H9 (cell line): ENCODE results near the gene ARHGEF12. TPM values are rescaled to one million over a fixed set of nuclear protein-coding genes. Genes with fewer than 3 reads are reported as not detected.

Source experiments
- DNase-seq: peaks from one replicate; pipeline ENCODE4 v3.0.0-alpha.2; 2017
- H2AFZ ChIP-seq: one replicate; pipeline ENCODE4 v1.6.1; 2013; ENCODE audit warnings: mild to moderate bottlenecking, low read length, control low read depth, moderate library complexity
- H2AK5ac ChIP-seq: 2 replicates; pipeline ENCODE4 v1.6.1; 2013; ENCODE audit warnings: low read length, control low read depth, mixed read lengths; ENCODE audit not compliant: insufficient read length
- H2BK120ac ChIP-seq: one replicate; pipeline ENCODE4 v1.6.1; 2013; ENCODE audit warnings: low read depth, mild to moderate bottlenecking, low read length, control low read depth, inconsistent platforms; ENCODE audit not compliant: poor library complexity, severe bottlenecking
- H2BK12ac ChIP-seq: 2 replicates; pipeline ENCODE4 v1.6.1; 2013; ENCODE audit warnings: low read length, control low read depth, mixed read lengths, low read depth; ENCODE audit not compliant: insufficient read length
- H2BK15ac ChIP-seq: 2 replicates; pipeline ENCODE4 v1.6.1; 2013; ENCODE audit warnings: low read depth, low read length, control low read depth
- H2BK20ac ChIP-seq: one replicate; pipeline ENCODE4 v1.6.1; 2013; ENCODE audit warnings: low read depth, mild to moderate bottlenecking, low read length, control low read depth, inconsistent platforms; ENCODE audit not compliant: poor library complexity, severe bottlenecking
- H2BK5ac ChIP-seq: 2 replicates; pipeline ENCODE4 v1.6.1; 2013; ENCODE audit warnings: low read length, control low read depth, mixed read lengths; ENCODE audit not compliant: insufficient read length
- H3K14ac ChIP-seq: 2 replicates; pipeline ENCODE4 v1.6.1; 2013; ENCODE audit warnings: low read length, control low read depth; ENCODE audit not compliant: insufficient read depth
- H3K18ac ChIP-seq: 2 replicates; pipeline ENCODE4 v1.6.1; 2013; ENCODE audit warnings: low read depth, mild to moderate bottlenecking, mixed read lengths, low read length, control low read depth; ENCODE audit not compliant: insufficient read length
- H3K23ac ChIP-seq: 2 replicates; pipeline ENCODE4 v1.6.1; 2013; ENCODE audit warnings: low read length, control low read depth, mixed read lengths, low read depth; ENCODE audit not compliant: insufficient read length
- H3K23me2 ChIP-seq: 2 replicates; pipeline ENCODE4 v1.6.1; 2013; ENCODE audit warnings: low read depth, mild to moderate bottlenecking, mixed read lengths, low read length, control low read depth; ENCODE audit not compliant: insufficient read length, poor library complexity, severe bottlenecking
- H3K27ac ChIP-seq: 2 replicates; pipeline ENCODE4 v1.5.1; 2013; ENCODE audit warnings: low read length, control low read depth, mixed read lengths, low read depth; ENCODE audit not compliant: insufficient read length
- H3K27me3 ChIP-seq: 2 replicates; pipeline ENCODE4 v1.6.1; 2013; ENCODE audit warnings: low read length, control low read depth, inconsistent platforms; ENCODE audit not compliant: insufficient read depth
- H3K4ac ChIP-seq: 2 replicates; pipeline ENCODE4 v1.6.1; 2013; ENCODE audit warnings: low read depth, mild to moderate bottlenecking, control low read depth, inconsistent platforms, low read length, moderate library complexity
- H3K4me1 ChIP-seq: 2 replicates; pipeline ENCODE4 v1.6.1; 2013; ENCODE audit warnings: low read length, control low read depth, inconsistent platforms; ENCODE audit not compliant: insufficient read depth
- H3K4me2 ChIP-seq: 2 replicates; pipeline ENCODE4 v1.6.1; 2013; ENCODE audit warnings: low read length, control low read depth, mixed read lengths; ENCODE audit not compliant: insufficient read length, insufficient read depth
- H3K56ac ChIP-seq: 2 replicates; pipeline ENCODE4 v1.6.1; 2013; ENCODE audit warnings: low read depth, mild to moderate bottlenecking, mixed read lengths, low read length, control low read depth; ENCODE audit not compliant: insufficient read length
- H3K79me1 ChIP-seq: 2 replicates; pipeline ENCODE4 v1.6.1; 2013; ENCODE audit warnings: low read depth, mild to moderate bottlenecking, moderate library complexity, low read length, control low read depth, inconsistent platforms; ENCODE audit not compliant: insufficient read depth, poor library complexity, severe bottlenecking
- H3K79me2 ChIP-seq: 2 replicates; pipeline ENCODE4 v1.6.1; 2013; ENCODE audit warnings: low read length, control low read depth, inconsistent platforms; ENCODE audit not compliant: insufficient read depth
- H3K9ac ChIP-seq: 2 replicates; pipeline ENCODE4 v1.6.1; 2013; ENCODE audit warnings: low read length, control low read depth, mixed read lengths; ENCODE audit not compliant: insufficient read length; ENCODE audit errors: extremely low read depth
- H3K9me3 ChIP-seq: one replicate; pipeline ENCODE4 v1.6.1; 2013; ENCODE audit warnings: low read depth, low read length, inconsistent platforms; ENCODE audit not compliant: control insufficient read depth
- H3T11ph ChIP-seq: one replicate; pipeline ENCODE4 v1.6.1; 2013; ENCODE audit warnings: mild to moderate bottlenecking, low read length, control low read depth, inconsistent platforms
- H4K20me1 ChIP-seq: one replicate; pipeline ENCODE4 v1.6.1; 2013; ENCODE audit not compliant: control insufficient read depth, insufficient read length, insufficient read depth
- H4K5ac ChIP-seq: 2 replicates; pipeline ENCODE4 v1.6.1; 2013; ENCODE audit warnings: low read depth, mild to moderate bottlenecking, mixed read lengths, low read length, control low read depth; ENCODE audit not compliant: insufficient read length
- H4K8ac ChIP-seq: replicated peaks from 2 replicates; pipeline ENCODE4 v1.6.1; 2013; ENCODE audit warnings: low read length, control low read depth, mixed read lengths, low read depth; ENCODE audit not compliant: insufficient read length
- H4K91ac ChIP-seq: 2 replicates; pipeline ENCODE4 v1.6.1; 2013; ENCODE audit warnings: low read depth, mild to moderate bottlenecking, moderate library complexity, mixed read lengths, low read length, control low read depth; ENCODE audit not compliant: insufficient read length
- H3K27ac Mint-ChIP-seq, 3 experiments: 2 replicates in 2 of 3; 3 replicates in 1 of 3; pipeline ENCODE4 v1.8.0; 2020 to 2021; ENCODE audit warnings: mixed read lengths in 3 of 3, mild to moderate bottlenecking in 1 of 3, moderate library complexity in 1 of 3
- H3K27me3 Mint-ChIP-seq: 2 replicates; pipeline ENCODE4 v1.8.0; 2021; ENCODE audit warnings: low read depth, mild to moderate bottlenecking, moderate library complexity, mixed read lengths
- H3K36me3 Mint-ChIP-seq, 3 experiments: 2 replicates in 2 of 3; 3 replicates in 1 of 3; pipeline ENCODE4 v1.8.0; 2020 to 2021; ENCODE audit warnings: low read depth in 3 of 3, mixed read lengths in 3 of 3; ENCODE audit not compliant: insufficient read depth in 1 of 3
- H3K4me1 Mint-ChIP-seq, 2 experiments: 2 replicates each; pipeline ENCODE4 v1.8.0; 2020; ENCODE audit warnings: mixed read lengths in 2 of 2
- H3K4me3 Mint-ChIP-seq, 2 experiments: 2 replicates in 1 of 2; 3 replicates in 1 of 2; pipeline ENCODE4 v1.8.0; 2020 to 2021; ENCODE audit warnings: mild to moderate bottlenecking in 2 of 2, mixed read lengths in 2 of 2, moderate library complexity in 1 of 2
- H3K9me3 Mint-ChIP-seq, 2 experiments: 2 replicates in 1 of 2; 3 replicates in 1 of 2; pipeline ENCODE4 v1.8.0; 2020; ENCODE audit warnings: mild to moderate bottlenecking in 2 of 2, mixed read lengths in 2 of 2, moderate library complexity in 1 of 2
- WGBS: extraction: QIAGEN DNeasy Blood & Tissue Kit; methylation state at CpG from one replicate; pipeline ENCODE4 v1.1.7; 2013; ENCODE audit warnings: missing lambda C conversion rate, low lambda C conversion rate, mixed read lengths; ENCODE audit not compliant: insufficient read length; ENCODE audit errors: extremely low coverage; 5-methylcytosine and 5-hydroxymethylcytosine counted together
- total RNA-seq: library from RNA; stranded (reverse); gene quantifications from 2 replicates; pipeline ENCODE4 v1.2.1, GENCODE V29; 2021
- TF ChIP-seq, protein P1 (sequence below): fragments of 200-600 bp; sonication (generic); conservative IDR thresholded peaks from 3 replicates; pipeline ENCODE4 v1.8.0; 2021; ENCODE audit warnings: antibody characterized with exemption, mild to moderate bottlenecking

The ARHGEF12 gene
- total RNA-seq, 1 experiment from 2014 or later = 27.0 TPM

DNA sequence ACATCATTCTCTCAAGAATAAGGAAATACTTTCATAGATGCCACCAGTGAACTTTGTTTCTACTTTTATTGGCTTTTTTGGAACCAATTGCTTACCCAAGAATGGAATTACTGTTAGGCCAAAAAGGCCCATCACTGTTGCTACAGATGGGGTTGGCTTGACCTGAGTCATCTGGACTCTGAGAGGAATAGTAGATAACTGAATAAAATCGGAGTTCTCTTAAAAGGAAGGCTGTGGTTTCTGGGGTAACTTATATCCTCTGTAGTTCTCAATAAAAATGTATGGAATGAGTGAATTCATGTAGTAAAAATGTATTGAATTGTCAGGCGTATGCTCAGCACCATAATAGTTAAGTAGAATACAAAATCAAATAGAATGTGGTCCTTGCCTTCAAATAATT lies 56.6 kb downstream of the ARHGEF12 start:
- no peak overlapping the region for H2BK20ac ChIP-seq
- H2BK12ac ChIP-seq = no peak overlapping the region
- no peak overlapping the region for H3K56ac ChIP-seq
- H3K4me3 Mint-ChIP-seq = no peak overlapping the region
- peaks cover 5% of the 10 kb centered on the region for H3K9me3 ChIP-seq
- H4K8ac ChIP-seq = no peak overlapping the region
- H3K79me1 ChIP-seq = no peaks in the 10 kb centered on the region
- H3K4me1 ChIP-seq = no peaks in the 10 kb centered on the region; the same call in 1 of the 2 replicates
- no peak overlapping the region for H3K4ac ChIP-seq
- H3K36me3 Mint-ChIP-seq = peaks cover 1 to 41% (median 15%) of the 10 kb centered on the region in 3 experiments; a peak in 5 of 7 replicates
- H4K5ac ChIP-seq = no peak overlapping the region
- no peak overlapping the region for H3T11ph ChIP-seq
- DNase-seq = no peak
- H2BK5ac ChIP-seq = no peak overlapping the region
- no CpG with 5 or more reads among the region's 2 CpGs for WGBS
- H2BK120ac ChIP-seq = no peak overlapping the region
- peaks cover 14 to 19% of the 10 kb centered on the region in 2 experiments for H3K9me3 Mint-ChIP-seq
- H3K27me3 Mint-ChIP-seq = no peaks in the 10 kb centered on the region
- H3K14ac ChIP-seq = no peak overlapping the region
- H3K9ac ChIP-seq = no peak overlapping the region
- H4K91ac ChIP-seq = no peak overlapping the region
- H3K27ac Mint-ChIP-seq = no peak overlapping the region
- no peak overlapping the region for H2BK15ac ChIP-seq
- H3K79me2 ChIP-seq = no peaks in the 10 kb centered on the region; the same call in 1 of the 2 replicates
- no peak overlapping the region for H2AK5ac ChIP-seq
- H2AFZ ChIP-seq = no peak overlapping the region
- no peak overlapping the region for H3K18ac ChIP-seq
- H3K4me2 ChIP-seq = no peak overlapping the region
- no peaks in the 10 kb centered on the region for H4K20me1 ChIP-seq
- no peaks in the 10 kb centered on the region for H3K23me2 ChIP-seq
- H3K23ac ChIP-seq = no peak overlapping the region
- H3K27me3 ChIP-seq = no peaks in the 10 kb centered on the region
- peaks cover 10 to 16% of the 10 kb centered on the region in 2 experiments for H3K4me1 Mint-ChIP-seq
- TF ChIP-seq, protein P1, sequence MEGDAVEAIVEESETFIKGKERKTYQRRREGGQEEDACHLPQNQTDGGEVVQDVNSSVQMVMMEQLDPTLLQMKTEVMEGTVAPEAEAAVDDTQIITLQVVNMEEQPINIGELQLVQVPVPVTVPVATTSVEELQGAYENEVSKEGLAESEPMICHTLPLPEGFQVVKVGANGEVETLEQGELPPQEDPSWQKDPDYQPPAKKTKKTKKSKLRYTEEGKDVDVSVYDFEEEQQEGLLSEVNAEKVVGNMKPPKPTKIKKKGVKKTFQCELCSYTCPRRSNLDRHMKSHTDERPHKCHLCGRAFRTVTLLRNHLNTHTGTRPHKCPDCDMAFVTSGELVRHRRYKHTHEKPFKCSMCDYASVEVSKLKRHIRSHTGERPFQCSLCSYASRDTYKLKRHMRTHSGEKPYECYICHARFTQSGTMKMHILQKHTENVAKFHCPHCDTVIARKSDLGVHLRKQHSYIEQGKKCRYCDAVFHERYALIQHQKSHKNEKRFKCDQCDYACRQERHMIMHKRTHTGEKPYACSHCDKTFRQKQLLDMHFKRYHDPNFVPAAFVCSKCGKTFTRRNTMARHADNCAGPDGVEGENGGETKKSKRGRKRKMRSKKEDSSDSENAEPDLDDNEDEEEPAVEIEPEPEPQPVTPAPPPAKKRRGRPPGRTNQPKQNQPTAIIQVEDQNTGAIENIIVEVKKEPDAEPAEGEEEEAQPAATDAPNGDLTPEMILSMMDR = no peak
- H3K27ac ChIP-seq = no peak overlapping the region
